ENCODE results near the gene MAP1S. TPM values are rescaled to one million over a fixed set of nuclear protein-coding genes. Genes with fewer than 3 reads are reported as not detected.

Gene MAP1S
- total RNA-seq, 5 donors from 2014 or later (not counting 1 experiment from before 2014, with no cell fraction given): 32.8 to 78.5 (median 66.0) TPM

DNA sequence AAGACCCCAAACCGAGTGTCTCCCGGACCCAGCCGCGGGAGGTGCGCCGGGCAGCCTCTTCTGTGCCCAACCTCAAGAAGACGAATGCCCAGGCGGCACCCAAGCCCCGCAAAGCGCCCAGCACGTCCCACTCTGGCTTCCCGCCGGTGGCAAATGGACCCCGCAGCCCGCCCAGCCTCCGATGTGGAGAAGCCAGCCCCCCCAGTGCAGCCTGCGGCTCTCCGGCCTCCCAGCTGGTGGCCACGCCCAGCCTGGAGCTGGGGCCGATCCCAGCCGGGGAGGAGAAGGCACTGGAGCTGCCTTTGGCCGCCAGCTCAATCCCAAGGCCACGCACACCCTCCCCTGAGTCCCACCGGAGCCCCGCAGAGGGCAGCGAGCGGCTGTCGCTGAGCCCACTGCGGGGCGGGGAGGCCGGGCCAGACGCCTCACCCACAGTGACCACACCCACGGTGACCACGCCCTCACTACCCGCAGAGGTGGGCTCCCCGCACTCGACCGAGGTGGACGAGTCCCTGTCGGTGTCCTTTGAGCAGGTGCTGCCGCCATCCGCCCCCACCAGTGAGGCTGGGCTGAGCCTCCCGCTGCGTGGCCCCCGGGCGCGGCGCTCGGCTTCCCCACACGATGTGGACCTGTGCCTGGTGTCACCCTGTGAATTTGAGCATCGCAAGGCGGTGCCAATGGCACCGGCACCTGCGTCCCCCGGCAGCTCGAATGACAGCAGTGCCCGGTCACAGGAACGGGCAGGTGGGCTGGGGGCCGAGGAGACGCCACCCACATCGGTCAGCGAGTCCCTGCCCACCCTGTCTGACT is 7.9 kb downstream of the MAP1S start:
- DNase-seq (no peak), ATAC-seq (replicated peaks in 1 of 4) (no peak)
- H3K9me3 ChIP-seq: no peaks in the 10 kb centered on the region
- no peaks in the 10 kb centered on the region for H3K27me3 Mint-ChIP-seq
- no peak overlapping the region for H3K27ac ChIP-seq (ENCODE audit: low read length)
- ChIA-PET POLR2A (no interaction called here), CTCF (no interaction called here)
- H3K4me3 ChIP-seq (ENCODE audit: control insufficient read depth in 1 of 2, extremely low read depth in 1 of 2, low read length in 1 of 2): no peak overlapping the region
- H3K36me3 ChIP-seq (ENCODE audit: control insufficient read depth in 2 of 2, extremely low read depth in 1 of 2, insufficient read depth in 1 of 2, low read length in 1 of 2): peaks cover 22 to 63% of the 10 kb centered on the region in 2 donors
- H3K4me1 Mint-ChIP-seq: peaks cover 24 to 38% (median 33%) of the 10 kb centered on the region in 3 donors
- H3K9me3 Mint-ChIP-seq: no peaks in the 10 kb centered on the region
- no peak overlapping the region for H3K4me3 Mint-ChIP-seq
- H3K27ac Mint-ChIP-seq: no peak overlapping the region
- H3K4me1 ChIP-seq (ENCODE audit: control insufficient read depth in 1 of 2, extremely low read depth in 1 of 2, insufficient read depth in 2 of 2, low read length in 2 of 2): peaks cover 0 to 6% of the 10 kb centered on the region in 2 experiments
- WGBS (ENCODE audit: insufficient coverage): 97% methylated on average over 62 of the region's 62 CpGs
- no peaks in the 10 kb centered on the region for H3K27me3 ChIP-seq (replicated peaks in 1 of 2; ENCODE audit: control insufficient read depth in 2 of 2, extremely low read depth in 1 of 2, insufficient read depth in 2 of 2, low read length in 1 of 2)
- peaks cover 30% of the 10 kb centered on the region for H3K36me3 Mint-ChIP-seq

DNA sequence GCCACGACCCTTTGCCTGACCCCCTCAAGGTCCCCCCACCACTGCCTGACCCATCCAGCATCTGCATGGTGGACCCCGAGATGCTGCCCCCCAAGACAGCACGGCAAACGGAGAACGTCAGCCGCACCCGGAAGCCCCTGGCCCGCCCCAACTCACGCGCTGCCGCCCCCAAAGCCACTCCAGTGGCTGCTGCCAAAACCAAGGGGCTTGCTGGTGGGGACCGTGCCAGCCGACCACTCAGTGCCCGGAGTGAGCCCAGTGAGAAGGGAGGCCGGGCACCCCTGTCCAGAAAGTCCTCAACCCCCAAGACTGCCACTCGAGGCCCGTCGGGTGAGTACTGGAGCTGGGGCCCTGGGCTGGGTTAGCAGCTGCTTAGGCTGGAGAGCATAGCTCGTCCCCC is 8.6 kb downstream of the MAP1S start:
- ATAC-seq (replicated peaks in 1 of 4) (no peak), DNase-seq (no peak)
- Mint-ChIP-seq H3K9me3 (no peaks in the 10 kb centered on the region), H3K36me3 (peaks cover 30% of the 10 kb centered on the region), H3K27ac (no peak overlapping the region), H3K4me3 (no peak overlapping the region), H3K27me3 (no peaks in the 10 kb centered on the region), H3K4me1 (peaks cover 24 to 39% (median 34%) of the 10 kb centered on the region in 3 donors)
- Histone ChIP-seq H3K4me3 (ENCODE audit: control insufficient read depth in 1 of 2, extremely low read depth in 1 of 2, low read length in 1 of 2) (no peak overlapping the region), H3K27ac (ENCODE audit: low read length) (no peak overlapping the region), H3K36me3 (ENCODE audit: control insufficient read depth in 2 of 2, extremely low read depth in 1 of 2, insufficient read depth in 1 of 2, low read length in 1 of 2) (peaks cover 27 to 69% of the 10 kb centered on the region in 2 donors), H3K4me1 (ENCODE audit: control insufficient read depth in 1 of 2, extremely low read depth in 1 of 2, insufficient read depth in 2 of 2, low read length in 2 of 2) (peaks cover 0 to 8% of the 10 kb centered on the region in 2 experiments), H3K27me3 (replicated peaks in 1 of 2; ENCODE audit: control insufficient read depth in 2 of 2, extremely low read depth in 1 of 2, insufficient read depth in 2 of 2, low read length in 1 of 2) (no peaks in the 10 kb centered on the region), H3K9me3 (no peaks in the 10 kb centered on the region)
- WGBS (ENCODE audit: insufficient coverage): 98% methylated on average over 7 of the region's 19 CpGs
- CTCF ChIA-PET: no interaction called here
- POLR2A ChIA-PET: no interaction called here

DNA sequence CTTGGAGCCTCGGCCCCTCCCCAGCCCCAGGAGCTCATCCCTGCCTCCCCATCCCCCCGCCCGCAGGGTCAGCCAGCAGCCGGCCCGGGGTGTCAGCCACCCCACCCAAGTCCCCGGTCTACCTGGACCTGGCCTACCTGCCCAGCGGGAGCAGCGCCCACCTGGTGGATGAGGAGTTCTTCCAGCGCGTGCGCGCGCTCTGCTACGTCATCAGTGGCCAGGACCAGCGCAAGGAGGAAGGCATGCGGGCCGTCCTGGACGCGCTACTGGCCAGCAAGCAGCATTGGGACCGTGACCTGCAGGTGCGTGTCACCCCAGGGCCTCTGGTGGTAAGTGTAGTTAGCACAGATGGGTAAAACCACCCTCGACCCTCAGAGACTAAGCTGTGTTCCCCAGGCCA is 13.8 kb downstream of the MAP1S start:
- Mint-ChIP-seq H3K9me3 (no peaks in the 10 kb centered on the region), H3K4me1 (peaks cover 28 to 32% (median 30%) of the 10 kb centered on the region in 3 donors), H3K4me3 (no peak overlapping the region), H3K36me3 (peaks cover 31% of the 10 kb centered on the region), H3K27ac (no peak overlapping the region), H3K27me3 (no peaks in the 10 kb centered on the region)
- Histone ChIP-seq H3K9me3 (no peaks in the 10 kb centered on the region), H3K36me3 (ENCODE audit: control insufficient read depth in 2 of 2, extremely low read depth in 1 of 2, insufficient read depth in 1 of 2, low read length in 1 of 2) (peaks cover 38 to 56% of the 10 kb centered on the region in 2 donors), H3K4me3 (ENCODE audit: control insufficient read depth in 1 of 2, extremely low read depth in 1 of 2, low read length in 1 of 2) (no peak overlapping the region), H3K27ac (ENCODE audit: low read length) (no peak overlapping the region), H3K27me3 (replicated peaks in 1 of 2; ENCODE audit: control insufficient read depth in 2 of 2, extremely low read depth in 1 of 2, insufficient read depth in 2 of 2, low read length in 1 of 2) (no peaks in the 10 kb centered on the region), H3K4me1 (ENCODE audit: control insufficient read depth in 1 of 2, extremely low read depth in 1 of 2, insufficient read depth in 2 of 2, low read length in 2 of 2) (peaks cover 0 to 5% of the 10 kb centered on the region in 2 experiments)
- ChIA-PET POLR2A (no interaction called here), CTCF (no interaction called here)
- DNase-seq (no peak), ATAC-seq (replicated peaks in 1 of 4) (no peak)
- 98% methylated on average over 15 of the region's 22 CpGs for WGBS (ENCODE audit: insufficient coverage)

DNA sequence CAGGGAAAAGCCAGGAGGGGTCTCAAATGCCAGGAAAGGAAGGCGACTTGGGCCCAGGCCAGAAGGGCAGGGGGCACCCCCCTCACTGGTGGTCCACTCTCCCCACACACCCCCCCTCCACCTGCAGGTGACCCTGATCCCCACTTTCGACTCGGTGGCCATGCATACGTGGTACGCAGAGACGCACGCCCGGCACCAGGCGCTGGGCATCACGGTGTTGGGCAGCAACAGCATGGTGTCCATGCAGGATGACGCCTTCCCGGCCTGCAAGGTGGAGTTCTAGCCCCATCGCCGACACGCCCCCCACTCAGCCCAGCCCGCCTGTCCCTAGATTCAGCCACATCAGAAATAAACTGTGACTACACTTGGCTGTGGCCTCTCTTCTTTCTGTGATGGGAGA is 14.9 kb downstream of the MAP1S start:
- H3K27ac ChIP-seq (ENCODE audit: low read length): no peak overlapping the region
- H3K9me3 ChIP-seq: no peaks in the 10 kb centered on the region
- ATAC-seq (replicated peaks in 1 of 4) (no peak), DNase-seq (no peak)
- peaks cover 36 to 48% of the 10 kb centered on the region in 2 donors for H3K36me3 ChIP-seq (ENCODE audit: control insufficient read depth in 2 of 2, extremely low read depth in 1 of 2, insufficient read depth in 1 of 2, low read length in 1 of 2)
- 97% methylated on average over 15 of the region's 16 CpGs for WGBS (ENCODE audit: insufficient coverage)
- CTCF ChIA-PET: no interaction called here
- Mint-ChIP-seq H3K4me3 (no peak overlapping the region), H3K4me1 (peaks cover 26 to 29% (median 28%) of the 10 kb centered on the region in 3 donors), H3K27me3 (no peaks in the 10 kb centered on the region), H3K36me3 (peaks cover 31% of the 10 kb centered on the region), H3K9me3 (no peaks in the 10 kb centered on the region), H3K27ac (no peak overlapping the region)
- peaks cover 0 to 5% of the 10 kb centered on the region in 2 experiments for H3K4me1 ChIP-seq (ENCODE audit: control insufficient read depth in 1 of 2, extremely low read depth in 1 of 2, insufficient read depth in 2 of 2, low read length in 2 of 2)
- POLR2A ChIA-PET: no interaction called here
- no peaks in the 10 kb centered on the region for H3K27me3 ChIP-seq (replicated peaks in 1 of 2; ENCODE audit: control insufficient read depth in 2 of 2, extremely low read depth in 1 of 2, insufficient read depth in 2 of 2, low read length in 1 of 2)
- no peak overlapping the region for H3K4me3 ChIP-seq (ENCODE audit: control insufficient read depth in 1 of 2, extremely low read depth in 1 of 2, low read length in 1 of 2)

DNA sequence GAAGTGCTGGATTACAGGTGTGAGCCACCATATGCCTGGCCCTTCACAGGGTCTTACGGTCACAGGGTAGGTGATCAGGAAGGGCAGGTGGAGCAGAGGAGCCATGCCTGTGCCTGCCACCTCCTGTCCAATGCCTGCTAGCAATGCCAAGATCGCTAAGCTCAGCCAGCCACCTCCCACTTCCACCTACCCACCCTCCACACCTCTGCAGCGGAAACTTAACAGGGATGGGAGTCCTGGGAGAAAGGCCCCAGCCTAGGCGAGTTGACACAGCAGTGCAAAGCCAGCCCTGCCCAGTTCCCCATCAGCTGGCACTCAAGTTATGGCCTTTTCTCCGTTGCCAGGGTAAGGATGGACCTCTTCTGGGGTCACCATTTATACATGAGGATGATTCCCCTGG is 16.1 kb downstream of the MAP1S start:
- H3K4me3 ChIP-seq (ENCODE audit: control insufficient read depth in 1 of 2, extremely low read depth in 1 of 2, low read length in 1 of 2): no peak overlapping the region
- Mint-ChIP-seq H3K27ac (no peak overlapping the region), H3K4me1 (peaks cover 16 to 25% (median 20%) of the 10 kb centered on the region in 3 donors), H3K9me3 (no peaks in the 10 kb centered on the region), H3K36me3 (peaks cover 25% of the 10 kb centered on the region), H3K27me3 (no peaks in the 10 kb centered on the region), H3K4me3 (no peak overlapping the region)
- H3K36me3 ChIP-seq (ENCODE audit: control insufficient read depth in 2 of 2, extremely low read depth in 1 of 2, insufficient read depth in 1 of 2, low read length in 1 of 2): peaks cover 30 to 39% of the 10 kb centered on the region in 2 donors
- DNase-seq: no peak
- no peak for ATAC-seq (replicated peaks in 1 of 4)
- 100% methylated on average over 2 of the region's 5 CpGs for WGBS (ENCODE audit: insufficient coverage)
- H3K4me1 ChIP-seq (ENCODE audit: control insufficient read depth in 1 of 2, extremely low read depth in 1 of 2, insufficient read depth in 2 of 2, low read length in 2 of 2): peaks cover 0 to 5% of the 10 kb centered on the region in 2 experiments
- H3K27me3 ChIP-seq (replicated peaks in 1 of 2; ENCODE audit: control insufficient read depth in 2 of 2, extremely low read depth in 1 of 2, insufficient read depth in 2 of 2, low read length in 1 of 2): no peaks in the 10 kb centered on the region
- ChIA-PET POLR2A (no interaction called here), CTCF (no interaction called here)
- no peak overlapping the region for H3K27ac ChIP-seq (ENCODE audit: low read length)
- H3K9me3 ChIP-seq: no peaks in the 10 kb centered on the region

DNA sequence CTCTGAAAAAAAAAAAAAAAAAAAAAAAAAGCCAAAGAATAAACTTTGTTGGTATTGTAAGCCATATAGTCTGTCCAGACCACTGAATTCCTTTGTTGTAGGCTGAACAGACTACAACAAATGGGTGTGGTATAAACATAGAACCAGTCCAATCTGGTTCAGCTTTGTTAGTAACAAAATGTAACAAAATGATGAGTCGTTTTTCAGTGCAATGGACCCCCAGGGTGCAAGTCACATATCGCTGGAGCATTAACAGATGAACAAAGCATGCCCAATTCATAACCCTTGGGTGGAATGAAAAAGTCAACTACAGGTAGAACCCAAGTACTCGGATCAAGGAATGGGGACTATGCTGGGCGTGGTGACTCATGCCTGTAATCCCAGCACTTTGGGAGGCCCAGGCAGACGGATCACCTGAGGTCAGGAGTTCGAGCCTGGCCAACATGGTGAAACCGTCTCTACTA is 18.4 kb downstream of the MAP1S start:
- Histone ChIP-seq H3K27me3 (replicated peaks in 1 of 2; ENCODE audit: control insufficient read depth in 2 of 2, extremely low read depth in 1 of 2, insufficient read depth in 2 of 2, low read length in 1 of 2) (no peaks in the 10 kb centered on the region), H3K27ac (ENCODE audit: low read length) (no peak overlapping the region), H3K4me3 (ENCODE audit: control insufficient read depth in 1 of 2, extremely low read depth in 1 of 2, low read length in 1 of 2) (no peak overlapping the region), H3K9me3 (no peaks in the 10 kb centered on the region), H3K36me3 (ENCODE audit: control insufficient read depth in 2 of 2, extremely low read depth in 1 of 2, insufficient read depth in 1 of 2, low read length in 1 of 2) (peaks cover 22 to 26% of the 10 kb centered on the region in 2 donors), H3K4me1 (ENCODE audit: control insufficient read depth in 1 of 2, extremely low read depth in 1 of 2, insufficient read depth in 2 of 2, low read length in 2 of 2) (no peaks in the 10 kb centered on the region)
- ATAC-seq (replicated peaks in 1 of 4) (no peak), DNase-seq (no peak)
- Mint-ChIP-seq H3K36me3 (peaks cover 15% of the 10 kb centered on the region), H3K9me3 (no peaks in the 10 kb centered on the region), H3K4me1 (peaks cover 0 to 5% (median 3%) of the 10 kb centered on the region in 3 donors), H3K27ac (no peak overlapping the region), H3K27me3 (no peaks in the 10 kb centered on the region), H3K4me3 (no peak overlapping the region)
- 98% methylated on average over 7 of the region's 7 CpGs for WGBS (ENCODE audit: insufficient coverage)
- CTCF ChIA-PET: no interaction called here
- POLR2A ChIA-PET: no interaction called here

Measured in T-cell (primary cell).